Measurements from ENCODE around the gene WEE2. TPM values are rescaled to one million over a fixed set of nuclear protein-coding genes. Genes with fewer than 3 reads are reported as not detected.
A peak's percentile ranks its signal among the peaks of the same experiment; 100 is the strongest.
"Not testable (repeated sequence)": the region's sequence is repeated elsewhere in the genome, so short reads cannot be mapped to it uniquely, and the experiment has no call there.

The WEE2 gene
- total RNA-seq, 1 donor from 2014 or later = not detected

DNA sequence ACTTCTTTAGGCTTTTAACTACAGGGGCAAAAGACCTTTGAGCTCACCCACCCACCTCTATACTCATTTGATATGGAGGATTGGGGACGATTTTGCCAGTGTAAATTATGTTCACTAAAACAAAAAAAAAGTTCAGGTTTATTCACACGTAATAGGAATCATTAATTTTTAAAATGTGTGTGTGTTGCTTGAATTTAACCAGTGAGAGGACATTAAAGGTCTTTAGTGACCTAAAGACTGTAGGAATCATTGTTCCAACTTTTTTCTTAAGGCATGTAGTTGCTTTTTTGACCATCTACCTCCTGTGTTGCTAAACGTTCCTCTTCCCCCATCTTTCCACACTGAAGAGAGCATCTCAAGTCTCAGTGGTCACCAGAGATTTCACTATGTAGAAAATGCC, 31.1 kb downstream of the WEE2 start:
- no peaks in the 10 kb centered on the region for H3K9me3 Mint-ChIP-seq
- intact Hi-C loops (cut with micrococcal nuclease) = loop anchor here (5.0 to 10.0 kb wide), 2 partner anchors 664 to 1068 kb away; partner anchors contain the start of gene TMEM178B
- peaks cover 5% of the 10 kb centered on the region for H3K27me3 Mint-ChIP-seq
- H3K27ac Mint-ChIP-seq = peak overlapping the region; percentile 99
- DNase-seq = no peak
- H3K36me3 Mint-ChIP-seq (ENCODE audit: low read depth) = peaks cover 54% of the 10 kb centered on the region
- peaks cover 29% of the 10 kb centered on the region for H3K4me1 Mint-ChIP-seq
- peak overlapping the region; percentile 99 for H3K4me3 Mint-ChIP-seq

DNA sequence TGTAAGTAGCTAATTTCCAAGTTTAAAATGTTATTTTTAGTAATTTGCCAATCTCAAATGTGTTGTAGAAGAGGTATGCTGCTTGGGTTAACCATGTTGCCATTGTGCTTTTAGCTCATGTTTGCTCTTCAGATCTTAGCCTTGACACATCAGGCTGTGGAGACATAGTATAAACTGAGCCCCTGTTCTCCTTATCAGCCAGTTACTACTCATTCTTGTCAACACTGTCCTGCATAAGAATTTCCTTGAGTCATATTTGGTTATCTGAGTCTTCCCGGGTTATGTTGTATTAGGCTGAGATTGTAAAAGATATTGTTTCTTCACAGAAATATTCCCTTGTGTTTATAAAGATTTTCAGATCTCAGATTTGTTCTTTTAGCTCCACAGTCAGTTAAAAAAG, 34.1 kb downstream of the WEE2 start:
- no peaks in the 10 kb centered on the region for H3K9me3 Mint-ChIP-seq
- peaks cover 5% of the 10 kb centered on the region for H3K27me3 Mint-ChIP-seq
- intact Hi-C loops (cut with micrococcal nuclease) = no loop called here
- H3K4me1 Mint-ChIP-seq = peaks cover 28% of the 10 kb centered on the region
- H3K36me3 Mint-ChIP-seq (ENCODE audit: low read depth) = peaks cover 71% of the 10 kb centered on the region
- no peak overlapping the region for H3K4me3 Mint-ChIP-seq
- no peak for DNase-seq
- no peak overlapping the region for H3K27ac Mint-ChIP-seq

DNA sequence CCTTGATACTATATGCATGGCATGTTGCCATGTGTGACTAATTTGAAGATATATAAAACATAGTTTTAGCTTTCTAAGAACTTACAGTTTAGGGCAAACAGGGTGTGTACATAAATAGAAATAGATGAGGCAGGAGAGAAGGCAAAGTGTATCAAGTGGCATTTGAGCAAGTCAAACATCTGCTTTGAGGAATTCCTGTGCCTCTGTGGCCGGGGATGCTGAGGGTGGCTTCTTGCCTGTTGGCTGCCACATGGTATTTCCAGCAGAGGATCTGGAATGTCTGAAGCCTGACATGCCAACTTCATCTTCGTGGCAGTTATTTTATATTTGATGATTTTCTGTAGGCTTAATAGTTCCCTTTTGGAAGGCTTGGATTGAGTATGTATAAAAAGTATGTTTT, 36.0 kb downstream of the WEE2 start:
- Mint-ChIP-seq H3K36me3 (ENCODE audit: low read depth) (peaks cover 73% of the 10 kb centered on the region), H3K9me3 (no peaks in the 10 kb centered on the region), H3K4me1 (peaks cover 18% of the 10 kb centered on the region), H3K27me3 (no peaks in the 10 kb centered on the region), H3K27ac (no peak overlapping the region), H3K4me3 (no peak overlapping the region)
- intact Hi-C loops (cut with micrococcal nuclease) = no loop called here
- no peak for DNase-seq

DNA sequence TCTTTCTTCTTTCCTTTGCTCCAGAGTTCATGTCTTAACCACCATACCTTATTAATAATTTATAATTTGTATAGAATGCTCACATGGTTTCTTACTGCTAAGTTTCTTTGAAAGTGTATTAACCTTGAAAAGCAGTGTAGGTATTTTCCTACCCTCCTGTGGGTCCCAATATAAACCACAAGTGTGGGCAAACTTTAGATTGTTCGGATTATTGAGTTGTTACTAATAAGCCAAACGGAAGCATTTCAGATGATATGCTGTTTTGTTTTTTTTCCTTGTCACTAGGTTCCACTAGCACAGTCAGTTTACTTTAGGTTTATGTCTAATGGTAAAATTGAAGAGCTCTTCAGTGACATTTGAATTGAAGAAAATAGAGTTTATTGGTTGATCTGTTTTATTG, 40.2 kb downstream of the WEE2 start:
- Mint-ChIP-seq H3K36me3 (ENCODE audit: low read depth) (peaks cover 77% of the 10 kb centered on the region), H3K4me1 (no peaks in the 10 kb centered on the region), H3K4me3 (no peak overlapping the region), H3K27ac (no peak overlapping the region), H3K9me3 (peaks cover 17% of the 10 kb centered on the region), H3K27me3 (no peaks in the 10 kb centered on the region)
- DNase-seq = no peak
- intact Hi-C loops (cut with micrococcal nuclease) = no loop called here

DNA sequence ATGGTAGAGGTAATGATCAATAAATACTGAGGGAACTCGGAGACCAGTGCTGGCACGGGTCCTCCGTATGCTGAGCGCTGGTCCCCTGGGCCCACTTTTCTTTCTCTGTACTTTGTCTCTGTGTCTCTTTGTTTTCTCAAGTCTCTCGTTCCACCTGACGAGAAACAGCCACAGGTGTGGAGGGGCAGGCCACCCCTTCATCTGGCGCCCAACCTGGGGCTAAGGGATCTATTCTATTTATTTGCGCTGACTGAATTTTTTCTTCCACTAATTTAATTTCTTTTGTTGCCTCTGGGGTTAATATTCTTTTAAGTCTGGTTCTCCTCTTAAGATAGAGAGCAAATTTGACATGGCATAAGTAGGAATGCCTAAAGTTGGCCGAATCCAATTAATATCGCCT, 43.8 kb downstream of the WEE2 start:
- H3K4me3 Mint-ChIP-seq; intact Hi-C loops (cut with micrococcal nuclease); H3K27ac Mint-ChIP-seq; DNase-seq; H3K27me3 Mint-ChIP-seq; H3K4me1 Mint-ChIP-seq: not testable (repeated sequence)
- peaks cover 17% of the 10 kb centered on the region for H3K9me3 Mint-ChIP-seq
- H3K36me3 Mint-ChIP-seq (ENCODE audit: low read depth) = peaks cover 78% of the 10 kb centered on the region

DNA sequence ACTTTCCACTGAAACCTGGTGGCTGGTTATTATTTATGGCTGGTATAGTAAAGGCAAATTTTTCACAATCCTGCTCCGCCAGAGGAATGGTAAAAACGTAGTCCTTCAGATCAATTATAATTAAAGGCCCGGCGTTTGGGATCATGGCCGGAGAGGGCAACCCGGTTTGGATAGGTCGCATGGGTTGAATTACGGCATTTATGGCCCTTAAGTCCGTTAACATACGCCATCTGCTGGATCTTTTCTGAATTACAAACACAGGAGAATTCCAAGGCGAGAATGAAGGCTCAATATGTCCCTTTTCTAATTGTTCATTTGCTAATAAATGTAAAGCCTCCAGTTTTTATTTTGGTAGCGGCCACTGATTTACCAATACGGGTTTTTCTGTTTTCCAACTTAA, 44.5 kb downstream of the WEE2 start:
- no peaks in the 10 kb centered on the region for H3K27me3 Mint-ChIP-seq
- DNase-seq = no peak
- intact Hi-C loops (cut with micrococcal nuclease) = no loop called here
- no peak overlapping the region for H3K27ac Mint-ChIP-seq
- peaks cover 17% of the 10 kb centered on the region for H3K9me3 Mint-ChIP-seq
- H3K4me1 Mint-ChIP-seq = no peaks in the 10 kb centered on the region
- H3K4me3 Mint-ChIP-seq = no peak overlapping the region
- H3K36me3 Mint-ChIP-seq (ENCODE audit: low read depth) = peaks cover 83% of the 10 kb centered on the region

DNA sequence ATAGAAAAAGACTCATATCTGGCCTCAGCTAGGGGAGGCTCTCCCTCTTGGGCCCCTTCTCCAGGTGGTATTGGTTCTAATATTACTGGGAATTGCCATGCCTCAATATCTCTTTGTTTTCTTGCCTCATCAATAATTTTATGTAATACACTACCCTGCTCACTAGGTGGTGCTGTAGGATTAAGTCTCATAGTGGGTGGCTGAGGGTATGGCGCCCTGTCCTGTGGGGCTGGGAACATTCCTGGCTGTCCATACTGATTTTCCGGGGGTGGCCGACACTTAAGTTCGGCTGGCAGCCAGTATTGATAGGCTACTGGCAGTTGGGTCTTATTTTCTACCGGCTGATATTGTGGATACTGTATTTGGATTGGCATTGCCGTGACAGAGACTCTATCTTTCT, 46.8 kb downstream of the WEE2 start:
- H3K4me1 Mint-ChIP-seq = no peaks in the 10 kb centered on the region
- peaks cover 83% of the 10 kb centered on the region for H3K36me3 Mint-ChIP-seq (ENCODE audit: low read depth)
- intact Hi-C loops (cut with micrococcal nuclease) = loop anchor here (1.0 kb wide), 1 partner anchor 31 kb away; no protein-coding TSS in a partner anchor
- H3K27ac Mint-ChIP-seq = no peak overlapping the region
- H3K9me3 Mint-ChIP-seq = peaks cover 15% of the 10 kb centered on the region
- peak; percentile 65 for DNase-seq
- no peak overlapping the region for H3K4me3 Mint-ChIP-seq
- H3K27me3 Mint-ChIP-seq = no peaks in the 10 kb centered on the region

DNA sequence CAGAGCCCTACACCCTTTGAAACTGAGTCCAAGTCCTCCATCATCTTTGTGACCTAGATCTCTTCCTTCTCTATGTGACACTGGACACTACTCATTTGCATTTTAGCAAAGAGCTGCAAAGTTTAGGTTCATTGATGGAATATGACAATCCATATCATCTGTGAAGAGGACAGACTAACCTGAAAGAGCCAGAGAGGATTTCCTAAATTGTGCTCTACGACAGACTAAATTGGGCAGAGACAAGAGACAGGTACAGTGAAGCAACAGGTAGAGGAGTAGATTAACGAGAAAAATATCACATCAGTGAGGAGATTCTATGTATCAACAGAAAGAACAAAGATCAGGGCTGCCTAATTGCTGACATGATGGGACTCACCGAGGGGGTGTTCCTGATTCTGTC, 55.6 kb downstream of the WEE2 start, which contains the start of gene TAS2R3:
Gene TAS2R3 (plus strand): TSS at position 301 of the 400 bp plus-strand sequence. CDS start 62 bp downstream, at position 363.
- Mint-ChIP-seq H3K9me3 (no peaks in the 10 kb centered on the region), H3K27me3 (no peaks in the 10 kb centered on the region), H3K4me3 (no peak within 1 kb of the TSS), H3K27ac (no peak within 1 kb of the TSS), H3K36me3 (ENCODE audit: low read depth) (peaks cover 39% of the 10 kb centered on the region), H3K4me1 (no peaks in the 10 kb centered on the region)
- intact Hi-C loops (cut with micrococcal nuclease) = no loop called here
- no peak for DNase-seq

DNA sequence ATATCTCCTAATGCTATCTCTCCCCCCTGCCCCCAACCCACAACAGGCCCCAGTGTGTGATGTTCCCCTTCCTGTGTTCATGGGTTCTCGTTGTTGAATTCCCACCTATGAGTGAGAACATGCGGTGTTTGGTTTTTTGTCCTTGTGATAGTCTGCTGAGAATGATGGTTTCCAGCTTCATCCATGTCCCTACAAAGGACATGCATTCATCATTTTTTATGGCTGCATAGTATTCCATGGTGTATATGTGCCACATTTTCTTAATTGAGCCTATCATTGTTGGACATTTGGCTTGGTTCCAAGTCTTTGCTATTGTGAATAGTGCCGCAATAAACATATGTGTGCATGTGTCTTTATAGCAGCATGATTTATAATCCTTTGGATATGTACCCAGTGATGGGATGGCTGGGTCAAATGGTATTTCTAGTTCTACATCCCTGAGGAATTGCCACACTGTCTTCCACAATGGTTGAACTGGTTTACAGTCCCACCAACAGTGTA, 62.0 kb downstream of the WEE2 start:
- DNase-seq; H3K4me3 Mint-ChIP-seq; intact Hi-C loops (cut with micrococcal nuclease); H3K27me3 Mint-ChIP-seq; H3K9me3 Mint-ChIP-seq; H3K27ac Mint-ChIP-seq; H3K4me1 Mint-ChIP-seq: not testable (repeated sequence)
- H3K36me3 Mint-ChIP-seq (ENCODE audit: low read depth) = peaks cover 12% of the 10 kb centered on the region

DNA sequence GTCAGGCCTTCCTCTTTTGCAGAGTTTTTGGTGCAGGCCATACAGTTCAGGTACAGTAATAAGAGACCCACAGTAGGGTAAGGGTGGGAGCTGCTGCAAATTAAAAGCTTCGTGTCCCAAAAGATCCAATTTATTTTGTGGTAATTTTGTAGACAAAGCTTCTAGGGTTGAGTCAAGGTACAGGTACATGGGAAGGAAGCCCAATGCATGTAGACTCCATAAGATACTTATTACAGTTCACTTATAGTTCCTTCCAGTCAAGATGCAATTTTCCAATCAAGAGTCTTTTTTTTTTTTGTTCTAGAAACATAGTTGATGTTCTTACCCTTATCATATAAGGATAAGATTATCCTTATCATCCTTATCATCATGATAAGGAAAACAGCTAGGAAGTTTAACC, 68.2 kb downstream of the WEE2 start, which contains the start of gene TAS2R4:
Gene TAS2R4 (plus strand): TSS at position 301 of the 400 bp plus-strand sequence. CDS start 1,815 bp downstream, outside the sequence.
- H3K27me3 Mint-ChIP-seq = no peaks in the 10 kb centered on the region
- peaks cover 3% of the 10 kb centered on the region for H3K9me3 Mint-ChIP-seq
- no peaks in the 10 kb centered on the region for H3K4me1 Mint-ChIP-seq
- H3K4me3 Mint-ChIP-seq = no peak within 1 kb of the TSS
- intact Hi-C loops (cut with micrococcal nuclease) = no loop called here
- DNase-seq = no peak
- peaks cover 30% of the 10 kb centered on the region for H3K36me3 Mint-ChIP-seq (ENCODE audit: low read depth)
- H3K27ac Mint-ChIP-seq = no peak within 1 kb of the TSS

Other genes with a start within 250 kb of the WEE2 start
- gene AGK, start 156.9 kb upstream of the WEE2 start, total RNA-seq = 146 and 151 TPM in 2 replicates
- gene DENND11, start 6.2 kb upstream of the WEE2 start, total RNA-seq = 33.3 and 35.1 TPM in 2 replicates
- 264 and 266 TPM in 2 replicates for gene SSBP1, start 30.0 kb downstream of the WEE2 start, total RNA-seq
- 1.2 and 2.2 TPM in 2 replicates for gene TAS2R3, start 55.7 kb downstream of the WEE2 start, total RNA-seq
- 1.0 TPM in 2 replicates for gene TAS2R4, start 68.3 kb downstream of the WEE2 start, total RNA-seq
- gene TAS2R5, start 81.9 kb downstream of the WEE2 start, total RNA-seq = 0.89 and 1.0 TPM in 2 replicates
- gene PRSS37, start 133.1 kb downstream of the WEE2 start, total RNA-seq = not detected in 2 replicates
- not detected in 2 replicates for gene OR9A4, start 208.0 kb downstream of the WEE2 start, total RNA-seq
- gene CLEC5A, start 238.6 kb downstream of the WEE2 start, total RNA-seq = not detected in 2 replicates

All from activated CD4-positive, alpha-beta T cell treated with anti-CD3 and anti-CD28 coated beads, Interleukin-2, amount 10 ng/mL, durations not matched to agents 24 days and 14 days (primary cell).